ENCODE measurements around the gene FOXP3. TPM values are rescaled to one million over a fixed set of nuclear protein-coding genes. Genes with fewer than 3 reads are reported as not detected.

The FOXP3 gene
- total and polyA plus RNA-seq, 2 experiments from 2014 or later, result 0.11 to 0.28 TPM

- no peak overlapping the region for H2AFZ ChIP-seq
- H3K4me1 ChIP-seq (ENCODE audit: insufficient read depth), result peaks cover 3% of the 10 kb centered on the region; the same call in 1 of the 2 replicates
- peaks cover 12% of the 10 kb centered on the region for H3K27me3 Mint-ChIP-seq (ENCODE audit: insufficient read depth, low read depth, poor library complexity)
- no peak for ATAC-seq
- TF ChIP-seq EZH2phosphoT487 (IDR thresholded peaks at IDR 0.05; ENCODE audit: unreplicated experiment) (no peak), ZNF462 (CRISPR knock-in tag; IDR thresholded peaks at IDR 0.05) (no peak), REST (IDR thresholded peaks at IDR 0.05; ENCODE audit: unreplicated experiment) (no peak), CTCF (conservative IDR thresholded peaks at IDR 0.05; ENCODE audit: low read depth in 2 of 2) (no peak), ZNF114 (CRISPR knock-in tag; IDR thresholded peaks at IDR 0.05) (no peak), ETS1 (IDR thresholded peaks at IDR 0.05) (no peak), NANOG (IDR thresholded peaks at IDR 0.05; ENCODE audit: borderline replicate concordance) (no peak)
- no peaks in the 10 kb centered on the region for H3K9me2 ChIP-seq (ENCODE audit: insufficient read depth)
- H3K4me3 ChIP-seq, result no peak overlapping the region
- 0 out of 2 replicates have a peak overlapping the region, but pooled peaks have one; percentile 43 for H3K4me2 ChIP-seq
- H3K27ac ChIP-seq (ENCODE audit: low read depth), result no peak overlapping the region
- no peaks in the 10 kb centered on the region for H3F3A ChIP-seq (replicated peaks; ENCODE audit: low read depth)
- H3K27ac Mint-ChIP-seq, result no peak overlapping the region
- no peak overlapping the region for H3K4me3 Mint-ChIP-seq
- DNase-seq (ENCODE audit: low spot score), result no peak
- no peaks in the 10 kb centered on the region; the same call in 1 of the 2 replicates for H4K20me1 ChIP-seq (replicated peaks; ENCODE audit: insufficient read depth)
- H3K36me3 ChIP-seq (ENCODE audit: insufficient read depth), result no peaks in the 10 kb centered on the region
- H3K9me3 Mint-ChIP-seq, result no peaks in the 10 kb centered on the region; the same call in 2 of the 3 replicates
- no peaks in the 10 kb centered on the region for H3K27me3 ChIP-seq (ENCODE audit: insufficient read depth)
- peaks cover 37% of the 10 kb centered on the region for H3K4me1 Mint-ChIP-seq
- H3K79me2 ChIP-seq (replicated peaks; ENCODE audit: insufficient read depth), result peaks cover 29% of the 10 kb centered on the region
- peaks cover 23% of the 10 kb centered on the region for H3K36me3 Mint-ChIP-seq (ENCODE audit: low read depth)
Measured at GRCh38 chrX:49272421-49272820, 7.9 kb upstream of the FOXP3 start.
